ENCODE results near the gene ADGRG3. TPM values are rescaled to one million over a fixed set of nuclear protein-coding genes. Genes with fewer than 3 reads are reported as not detected.

The ADGRG3 gene
- total and polyA plus RNA-seq, 9 of the 15 experiments (the other 6 are each of a cell fraction or from before 2014, with no cell fraction given): 0.09 to 0.52 (median 0.14) TPM; not detected in 3

- TF ChIP-seq POU5F1 (IDR thresholded peaks at IDR 0.05; ENCODE audit: borderline replicate concordance, low read depth, low read length, partially characterized antibody) (no peak), ZNF311 (CRISPR knock-in tag; IDR thresholded peaks at IDR 0.05) (no peak), CGGBP1 (CRISPR knock-in tag; IDR thresholded peaks at IDR 0.05) (no peak), SOX6 (IDR thresholded peaks at IDR 0.05) (0 out of 2 replicates have a peak, but pooled peaks have one; percentile 9), NCOA6 (IDR thresholded peaks at IDR 0.05) (no peak), NUFIP1 (IDR thresholded peaks at IDR 0.05; ENCODE audit: partially characterized antibody) (no peak), ZNF551 (CRISPR knock-in tag; IDR thresholded peaks at IDR 0.05) (no peak), CTBP1 (IDR thresholded peaks at IDR 0.05; ENCODE audit: borderline replicate concordance) (peak; percentile 94), MAFK (IDR thresholded peaks at IDR 0.05; ENCODE audit: low read length) (peak; percentile 26; the same call in 1 of the 2 replicates), HDAC2 (IDR thresholded peaks at IDR 0.05) (no peak), SMARCB1 (IDR thresholded peaks at IDR 0.05; ENCODE audit: insufficient read length, low read depth) (no peak), SMARCA4 (IDR thresholded peaks at IDR 0.05) (peak; percentile 51; the same call in 1 of the 2 replicates), GTF2A2 (tag; IDR thresholded peaks at IDR 0.05) (no peak), ZNF133 (CRISPR knock-in tag; IDR thresholded peaks at IDR 0.05) (no peak), HINFP (tag; conservative IDR thresholded peaks at IDR 0.05; ENCODE audit: low read depth) (no peak), MAFF (IDR thresholded peaks at IDR 0.05; ENCODE audit: low read length) (0 out of 2 replicates have a peak, but pooled peaks have one; percentile 3), ZNF79 (CRISPR knock-in tag; IDR thresholded peaks at IDR 0.05; ENCODE audit: low read depth) (no peak), ZKSCAN1 (IDR thresholded peaks at IDR 0.05; ENCODE audit: low read depth, low read length) (no peak), SMARCC2 (IDR thresholded peaks at IDR 0.05; ENCODE audit: low read depth) (no peak), PML (IDR thresholded peaks at IDR 0.05; ENCODE audit: low read length) (no peak), AFF1 (IDR thresholded peaks at IDR 0.05; ENCODE audit: low read depth in 1 of 2, partially characterized antibody in 2 of 2) (no peak), ZNF785 (CRISPR knock-in tag; IDR thresholded peaks at IDR 0.05) (no peak), MBD2 (IDR thresholded peaks at IDR 0.05; ENCODE audit: borderline replicate concordance, low read depth) (peak; percentile 20; the same call in 1 of the 2 replicates), HMGN3 (IDR thresholded peaks at IDR 0.05; ENCODE audit: borderline replicate concordance, extremely low read depth, insufficient read length, low read depth, low read length) (peak; percentile 45), SRF (CRISPR knock-in tag; IDR thresholded peaks at IDR 0.05) (peak in 1 of 2 experiments; percentile 65; a peak in 1 of 4 replicates), TARDBP (IDR thresholded peaks at IDR 0.05) (0 out of 2 replicates have a peak, but pooled peaks have one; percentile 30)
Measured at GRCh38 chr16:57628008-57628781, 39.9 kb upstream of the ADGRG3 start, which contains the start of gene ADGRG1 (continued).
